Upper lobe of left lung (tissue), 6 donors: Measurements from ENCODE around the gene PFDN1. TPM values are rescaled to one million over a fixed set of nuclear protein-coding genes. Genes with fewer than 3 reads are reported as not detected.

Experiments
- ATAC-seq, 2 donors: fragments of 200-7000 bp; cut with Tn5 transposase; one replicate each; pipeline ENCODE4 v1.9.1; 2022; ENCODE audit warnings: mild to moderate bottlenecking in 2 of 2, moderate library complexity in 2 of 2; ENCODE audit not compliant: low FRiP score in 2 of 2
- DNase-seq, 2 donors: peaks; one replicate each; pipeline ENCODE4 v3.0.0-alpha.2; 2019 to 2020
- H3K27ac ChIP-seq, 4 donors: fragments of 200-600 bp; sonication (generic); one replicate each; pipeline ENCODE4 v1.5.1; 2016 to 2019
- H3K27me3 ChIP-seq, 4 donors: fragments of 200-600 bp; sonication (generic); one replicate each; pipeline ENCODE4 v1.5.1; 2017 to 2019
- H3K36me3 ChIP-seq, 4 donors: fragments of 200-600 bp; sonication (generic); one replicate each; pipeline ENCODE4 v1.5.1; 2016 to 2019
- H3K4me1 ChIP-seq, 4 donors: fragments of 200-600 bp; sonication (generic); one replicate each; pipeline ENCODE4 v1.5.1; 2018 to 2019
- H3K4me3 ChIP-seq, 4 donors: fragments of 200-600 bp; sonication (generic); one replicate each; pipeline ENCODE4 v1.5.1; 2017 to 2019; ENCODE audit warnings: mild to moderate bottlenecking in 2 of 4, moderate library complexity in 1 of 4
- H3K9me3 ChIP-seq, 4 donors: fragments of 200-600 bp; sonication (generic); one replicate each; pipeline ENCODE4 v1.5.1; 2018 to 2019
- EP300 ChIP-seq, 4 donors: sonication (generic); formaldehyde crosslinking; IDR thresholded peaks; one replicate each; pipeline ENCODE4 v1.5.1; 2017; ENCODE audit warnings: antibody characterized with exemption in 4 of 4, control low read depth in 2 of 4
- POLR2A ChIP-seq, 4 donors: fragments of 450-650 bp; IDR thresholded peaks; one replicate each; pipeline ENCODE4 v1.5.1; 2016 to 2017; ENCODE audit warnings: antibody characterized with exemption in 4 of 4, mild to moderate bottlenecking in 2 of 4
- POLR2AphosphoS5 ChIP-seq, 2 donors: sonication (generic); formaldehyde crosslinking; IDR thresholded peaks; one replicate each; pipeline ENCODE4 v1.5.1; 2017; ENCODE audit warnings: antibody characterized with exemption in 2 of 2
- WGBS, 2 donors: methylation state at CpG; one replicate each; pipeline ENCODE4 v1.1.5; 2017 to 2018; 5-methylcytosine and 5-hydroxymethylcytosine counted together
- total RNA-seq, 6 donors: library from RNA; depleted of rRNA in 4 of 6; stranded (reverse); fragments of >200 nt in 4 of 6; gene quantifications; one replicate each; pipeline versions ENCODE4 v1.1.0 to v1.2.1, GENCODE V29; 2016 to 2021
- TF ChIP-seq, protein P1 (sequence below), 6 experiments: fragments of 450-650 bp in 4 of 6; fragments of 200-600 bp in 2 of 6; sonication (generic) in 2 of 6; IDR thresholded peaks; one replicate each; pipeline ENCODE4 v1.5.1; 2016 to 2019; ENCODE audit warnings: antibody characterized with exemption in 6 of 6
- donor health status: DM: no; HTN: no; CAD: no; lungs with moderate emphysema.
- donor health status: DM: no; HTN: yes; CAD: no; lungs with severe emphysema.

Gene PFDN1
- total RNA-seq, 6 donors from 2014 or later, result 44.7 to 128 (median 87.7) TPM

DNA sequence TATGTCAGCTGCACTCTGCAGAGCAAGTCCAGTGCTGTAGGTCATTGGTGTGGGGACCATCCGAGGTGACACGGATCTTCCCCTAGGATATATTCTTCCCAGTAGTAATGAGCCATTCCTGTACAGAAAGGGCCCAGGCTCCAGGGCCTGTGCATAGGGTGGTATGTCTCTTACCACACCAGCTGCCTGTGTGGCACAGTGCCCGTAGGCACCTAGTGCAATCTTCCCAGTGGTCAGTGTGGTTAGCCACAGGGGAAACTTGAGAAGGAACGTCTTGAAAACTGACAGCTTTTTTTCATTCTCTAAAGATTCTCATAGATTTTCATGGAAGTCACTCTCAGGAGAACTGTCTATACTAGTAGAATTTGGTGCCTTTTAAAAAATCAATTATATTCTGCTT, 88.1 kb downstream of the PFDN1 start:
- 65 to 69% methylated on average over 4 of the region's 4 CpGs for WGBS, 2 donors
- Histone ChIP-seq H3K4me3 (no peak overlapping the region), H3K4me1 (peaks cover 41 to 49% (median 44%) of the 10 kb centered on the region in 4 donors), H3K9me3 (no peaks in the 10 kb centered on the region), H3K27ac (peak overlapping the region in 1 of 4 donors; percentile 1), H3K27me3 (no peaks in the 10 kb centered on the region), H3K36me3 (no peaks in the 10 kb centered on the region)
- ATAC-seq, result peak; percentile 28 to 53
- peak in 1 of 2 donors; percentile 48 for DNase-seq
- TF ChIP-seq POLR2A (IDR thresholded peaks at IDR 0.05) (no peak), POLR2AphosphoS5 (IDR thresholded peaks at IDR 0.05) (no peak), EP300 (IDR thresholded peaks at IDR 0.05) (no peak)
- TF ChIP-seq, protein P1, sequence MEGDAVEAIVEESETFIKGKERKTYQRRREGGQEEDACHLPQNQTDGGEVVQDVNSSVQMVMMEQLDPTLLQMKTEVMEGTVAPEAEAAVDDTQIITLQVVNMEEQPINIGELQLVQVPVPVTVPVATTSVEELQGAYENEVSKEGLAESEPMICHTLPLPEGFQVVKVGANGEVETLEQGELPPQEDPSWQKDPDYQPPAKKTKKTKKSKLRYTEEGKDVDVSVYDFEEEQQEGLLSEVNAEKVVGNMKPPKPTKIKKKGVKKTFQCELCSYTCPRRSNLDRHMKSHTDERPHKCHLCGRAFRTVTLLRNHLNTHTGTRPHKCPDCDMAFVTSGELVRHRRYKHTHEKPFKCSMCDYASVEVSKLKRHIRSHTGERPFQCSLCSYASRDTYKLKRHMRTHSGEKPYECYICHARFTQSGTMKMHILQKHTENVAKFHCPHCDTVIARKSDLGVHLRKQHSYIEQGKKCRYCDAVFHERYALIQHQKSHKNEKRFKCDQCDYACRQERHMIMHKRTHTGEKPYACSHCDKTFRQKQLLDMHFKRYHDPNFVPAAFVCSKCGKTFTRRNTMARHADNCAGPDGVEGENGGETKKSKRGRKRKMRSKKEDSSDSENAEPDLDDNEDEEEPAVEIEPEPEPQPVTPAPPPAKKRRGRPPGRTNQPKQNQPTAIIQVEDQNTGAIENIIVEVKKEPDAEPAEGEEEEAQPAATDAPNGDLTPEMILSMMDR (IDR thresholded peaks at IDR 0.05), result no peak

DNA sequence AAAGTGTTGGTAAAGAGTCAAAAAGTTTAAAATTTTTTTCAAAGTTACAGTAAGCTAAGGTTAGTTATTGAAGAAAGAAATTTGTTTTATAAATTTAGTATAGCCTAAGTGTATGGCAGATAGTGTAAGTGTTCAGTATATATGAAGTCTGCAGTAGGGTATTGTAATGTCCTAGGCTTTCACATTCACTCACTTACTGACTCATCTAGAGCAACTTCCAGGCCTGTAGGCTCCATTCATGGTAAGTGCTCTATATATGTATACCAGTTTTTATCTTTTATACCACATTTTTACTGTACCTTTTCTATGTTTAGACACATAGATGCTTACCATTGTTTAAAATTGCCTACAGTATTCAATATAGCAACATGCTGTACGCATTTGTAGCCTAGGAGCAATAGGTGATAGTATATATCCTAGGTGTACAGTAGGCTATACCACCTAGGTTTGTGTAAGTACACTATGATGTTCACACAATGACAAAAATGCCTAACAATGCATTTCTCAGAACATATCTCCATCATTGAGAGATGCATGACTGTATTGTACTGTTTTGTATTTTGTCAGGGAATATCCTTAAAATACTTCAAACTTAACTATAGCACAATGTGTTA, 89.4 kb downstream of the PFDN1 start:
- TF ChIP-seq, protein P1 (IDR thresholded peaks at IDR 0.05), result no peak
- no peak for TF ChIP-seq POLR2AphosphoS5 (IDR thresholded peaks at IDR 0.05)
- no peak for TF ChIP-seq EP300 (IDR thresholded peaks at IDR 0.05)
- TF ChIP-seq POLR2A (IDR thresholded peaks at IDR 0.05), result no peak
- Histone ChIP-seq H3K27me3 (no peaks in the 10 kb centered on the region), H3K4me1 (peaks cover 28 to 36% (median 31%) of the 10 kb centered on the region in 4 donors), H3K9me3 (no peaks in the 10 kb centered on the region), H3K36me3 (no peaks in the 10 kb centered on the region), H3K4me3 (no peak overlapping the region), H3K27ac (no peak overlapping the region)
- ATAC-seq (no peak), DNase-seq (no peak)
- 100% methylated on average over 1 of the region's 1 CpG for WGBS, 2 donors

DNA sequence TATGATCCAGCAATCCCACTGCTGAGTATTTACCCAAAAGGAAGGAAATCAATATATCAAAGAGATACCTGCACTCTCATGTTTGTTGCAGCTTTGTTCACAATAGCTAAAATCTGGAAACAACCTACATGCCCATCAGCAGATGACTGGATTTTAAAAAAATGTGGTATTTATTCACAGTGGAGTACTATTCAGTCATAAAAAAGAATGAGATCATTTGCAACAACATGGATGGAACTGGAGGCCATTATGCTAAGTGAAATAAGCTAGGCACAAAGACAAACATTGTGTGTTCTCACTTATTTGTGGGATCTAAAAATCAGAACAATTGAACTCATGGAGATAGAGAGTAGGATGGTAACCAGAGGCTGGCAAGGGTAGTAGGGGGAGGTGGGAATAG, 94.8 kb downstream of the PFDN1 start:
- Histone ChIP-seq H3K4me1 (peaks cover 8 to 23% (median 10%) of the 10 kb centered on the region in 4 donors), H3K4me3 (no peak overlapping the region), H3K9me3 (no peaks in the 10 kb centered on the region), H3K36me3 (no peaks in the 10 kb centered on the region), H3K27me3 (no peaks in the 10 kb centered on the region), H3K27ac (no peak overlapping the region)
- ATAC-seq, result no peak
- no peak for DNase-seq
- no peak for TF ChIP-seq POLR2A (IDR thresholded peaks at IDR 0.05)
- TF ChIP-seq EP300 (IDR thresholded peaks at IDR 0.05), result no peak
- TF ChIP-seq, protein P1 (IDR thresholded peaks at IDR 0.05), result no peak
- no peak for TF ChIP-seq POLR2AphosphoS5 (IDR thresholded peaks at IDR 0.05)

DNA sequence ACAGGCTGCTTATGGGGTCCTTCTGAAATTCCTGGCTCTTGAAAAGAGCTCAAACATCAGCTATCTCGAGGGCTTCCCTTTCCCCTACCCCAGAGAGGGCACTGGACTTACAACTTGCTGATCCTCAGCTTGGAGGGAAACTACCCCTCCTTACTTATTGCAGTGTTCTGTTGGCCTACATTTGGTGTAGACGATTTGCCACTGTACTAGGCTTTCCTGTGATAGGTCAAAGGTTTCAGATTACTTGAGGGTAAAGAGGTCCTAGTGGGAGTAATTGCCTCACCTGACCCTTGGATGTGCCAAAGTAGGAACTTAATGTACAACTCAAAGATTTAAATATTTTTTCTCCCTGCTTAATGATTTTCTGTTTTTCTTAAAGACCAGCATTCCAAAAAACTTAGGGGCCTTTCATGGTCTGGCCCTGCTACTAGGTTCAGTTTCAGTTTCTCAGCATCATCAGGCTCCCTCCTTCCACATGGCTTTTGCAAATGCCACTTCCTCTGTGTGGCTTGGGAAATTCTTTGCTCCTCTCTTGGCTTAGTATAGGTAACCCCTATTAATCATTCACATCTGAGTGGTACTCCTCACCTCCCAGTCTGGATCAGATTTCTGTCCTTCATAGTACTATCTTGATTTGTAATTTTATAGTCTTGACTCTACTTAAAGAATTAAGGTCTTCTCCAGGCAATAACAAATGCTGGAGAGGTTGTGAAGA, 95.5 kb downstream of the PFDN1 start:
- WGBS, 2 donors, result 49 to 50% methylated on average over 2 of the region's 2 CpGs
- no peak for TF ChIP-seq EP300 (IDR thresholded peaks at IDR 0.05)
- no peak for TF ChIP-seq POLR2A (IDR thresholded peaks at IDR 0.05)
- TF ChIP-seq POLR2AphosphoS5 (IDR thresholded peaks at IDR 0.05), result no peak
- TF ChIP-seq, protein P1 (IDR thresholded peaks at IDR 0.05), result no peak
- ATAC-seq (peak; percentile 28 to 66), DNase-seq (no peak)
- Histone ChIP-seq H3K27me3 (no peaks in the 10 kb centered on the region), H3K4me3 (no peak overlapping the region), H3K4me1 (peaks cover 8 to 23% (median 10%) of the 10 kb centered on the region in 4 donors), H3K27ac (no peak overlapping the region), H3K9me3 (no peaks in the 10 kb centered on the region), H3K36me3 (no peaks in the 10 kb centered on the region)
